Measurements from ENCODE around the gene MBOAT2.
"Not testable (repeated sequence)": the region's sequence is repeated elsewhere in the genome, so short reads cannot be mapped to it uniquely, and the experiment has no call there.

MBOAT2 gene

GRCh38 chr2:8993196-8993901 lies 10.1 kb downstream of the MBOAT2 start:
- DNase-seq = no peak

- no peak for DNase-seq
Observed at GRCh38 chr2:8992643-8993042, 10.8 kb downstream of the MBOAT2 start.

GRCh38 chr2:8989536-8990079 lies 13.9 kb downstream of the MBOAT2 start:
- no peak for DNase-seq

- no peak for DNase-seq
Observed at GRCh38 chr2:8987410-8987809, 16.1 kb downstream of the MBOAT2 start.

GRCh38 chr2:8986327-8986976 lies 17.0 kb downstream of the MBOAT2 start:
- no peak for DNase-seq

- DNase-seq = no peak
Observed at GRCh38 chr2:8985561-8986326, 17.7 kb downstream of the MBOAT2 start.

GRCh38 chr2:8984855-8985254 lies 18.6 kb downstream of the MBOAT2 start:
- DNase-seq = no peak

- DNase-seq = no peak
Observed at GRCh38 chr2:8984157-8984556, 19.3 kb downstream of the MBOAT2 start.

- no peak for DNase-seq
Observed at GRCh38 chr2:8983571-8983970, 19.9 kb downstream of the MBOAT2 start.

GRCh38 chr2:8981876-8982275 lies 21.6 kb downstream of the MBOAT2 start:
- no peak for DNase-seq

GRCh38 chr2:8980096-8980495 lies 23.4 kb downstream of the MBOAT2 start:
- no peak for DNase-seq

GRCh38 chr2:8977758-8978157 lies 25.7 kb downstream of the MBOAT2 start:
- no peak for DNase-seq

- no peak for DNase-seq
Observed at GRCh38 chr2:8976442-8977259, 26.8 kb downstream of the MBOAT2 start.

GRCh38 chr2:8974016-8974415 lies 29.5 kb downstream of the MBOAT2 start:
- DNase-seq = no peak

- DNase-seq = not testable (repeated sequence)
Observed at GRCh38 chr2:8973017-8973416, 30.5 kb downstream of the MBOAT2 start.

GRCh38 chr2:8972535-8972934 lies 30.9 kb downstream of the MBOAT2 start:
- DNase-seq = not testable (repeated sequence)

GRCh38 chr2:8969348-8969747 lies 34.1 kb downstream of the MBOAT2 start:
- DNase-seq = not testable (repeated sequence)

GRCh38 chr2:8966123-8966908 lies 37.2 kb downstream of the MBOAT2 start:
- DNase-seq = no peak

- DNase-seq = no peak
Observed at GRCh38 chr2:8965216-8965969, 38.1 kb downstream of the MBOAT2 start.

GRCh38 chr2:8962890-8963289 lies 40.6 kb downstream of the MBOAT2 start:
- DNase-seq = no peak
